Liver (tissue), 9 donors: Measurements from ENCODE around the gene TMCC2. TPM values are rescaled to one million over a fixed set of nuclear protein-coding genes. Genes with fewer than 3 reads are reported as not detected.

Experiments
- DNase-seq: peaks from one replicate; pipeline ENCODE4 v3.0.0-alpha.2; 2017; ENCODE audit warnings: low spot score
- H3K27ac ChIP-seq, 2 donors: one replicate each; pipeline ENCODE4 v1.7.0; 2013; ENCODE audit warnings: inconsistent platforms in 2 of 2, low read length in 2 of 2, control low read depth in 1 of 2, low read depth in 1 of 2, mild to moderate bottlenecking in 1 of 2
- H3K27me3 ChIP-seq, 4 donors: one replicate each; pipeline versions ENCODE4 v1.6.1 to v1.7.0; 2013; ENCODE audit warnings: low read length in 3 of 4, inconsistent platforms in 1 of 4, mild to moderate bottlenecking in 1 of 4, moderate library complexity in 1 of 4; ENCODE audit not compliant: control insufficient read depth in 4 of 4, insufficient read depth in 4 of 4
- H3K36me3 ChIP-seq, 4 donors: one replicate each; pipeline versions ENCODE4 v1.6.1 to v1.7.0; 2013; ENCODE audit warnings: low read length in 3 of 4, mild to moderate bottlenecking in 3 of 4, low read depth in 1 of 4, moderate library complexity in 1 of 4; ENCODE audit not compliant: control insufficient read depth in 4 of 4, insufficient read depth in 3 of 4
- H3K4me1 ChIP-seq, 4 donors: one replicate each; pipeline versions ENCODE4 v1.6.1 to v1.7.0; 2013; ENCODE audit warnings: low read length in 3 of 4, mild to moderate bottlenecking in 3 of 4, moderate library complexity in 1 of 4; ENCODE audit not compliant: control insufficient read depth in 4 of 4, insufficient read depth in 4 of 4
- H3K4me3 ChIP-seq, 3 donors: one replicate each; pipeline versions ENCODE4 v1.6.1 to v1.7.0; 2013; ENCODE audit warnings: low read length in 3 of 3, control low read depth in 1 of 3, low read depth in 1 of 3, mild to moderate bottlenecking in 1 of 3
- H3K9ac ChIP-seq, 2 donors: one replicate each; pipeline ENCODE4 v1.7.0; 2013; ENCODE audit warnings: low read length in 2 of 2, mild to moderate bottlenecking in 2 of 2, moderate library complexity in 2 of 2, control low read depth in 1 of 2, low read depth in 1 of 2
- H3K9me3 ChIP-seq, 4 donors: one replicate each; pipeline versions ENCODE4 v1.6.1 to v1.7.0; 2013; ENCODE audit warnings: low read length in 3 of 4; ENCODE audit not compliant: control insufficient read depth in 4 of 4
- ATF3 ChIP-seq: IDR thresholded peaks from 2 replicates; pipeline ENCODE4 v1.6.1; 2016; ENCODE audit warnings: antibody characterized with exemption
- EGR1 ChIP-seq, 2 donors: IDR thresholded peaks; 2 replicates each; pipeline ENCODE4 v1.6.1; 2016 to 2018; ENCODE audit warnings: antibody characterized with exemption in 2 of 2, low read depth in 2 of 2
- FOXA1 ChIP-seq: IDR thresholded peaks from 2 replicates; pipeline ENCODE4 v1.6.1; 2016; ENCODE audit warnings: antibody characterized with exemption
- FOXA2 ChIP-seq: IDR thresholded peaks from 2 replicates; pipeline ENCODE4 v1.6.1; 2016; ENCODE audit warnings: antibody characterized with exemption
- GABPA ChIP-seq, 2 donors: IDR thresholded peaks in 1 of 2; conservative IDR thresholded peaks in 1 of 2; 2 replicates each; pipeline ENCODE4 v1.6.1; 2016; ENCODE audit warnings: antibody characterized with exemption in 2 of 2, mild to moderate bottlenecking in 1 of 2, moderate library complexity in 1 of 2
- HNF4A ChIP-seq, 2 donors: conservative IDR thresholded peaks; 2 replicates each; pipeline ENCODE4 v1.6.1; 2016; ENCODE audit warnings: antibody characterized with exemption in 2 of 2, mild to moderate bottlenecking in 2 of 2
- HNF4G ChIP-seq: IDR thresholded peaks from 2 replicates; pipeline ENCODE4 v1.6.1; 2016; ENCODE audit warnings: antibody characterized with exemption
- JUND ChIP-seq, 2 donors: IDR thresholded peaks; 2 replicates each; pipeline ENCODE4 v1.6.1; 2016; ENCODE audit warnings: antibody characterized with exemption in 2 of 2
- MAX ChIP-seq: IDR thresholded peaks from 2 replicates; pipeline ENCODE4 v1.6.1; 2016; ENCODE audit warnings: antibody characterized with exemption
- NR2F2 ChIP-seq: IDR thresholded peaks from 2 replicates; pipeline ENCODE4 v1.6.1; 2016; ENCODE audit warnings: antibody characterized with exemption
- RAD21 ChIP-seq, 2 donors: IDR thresholded peaks; 2 replicates each; pipeline ENCODE4 v1.6.1; 2016; ENCODE audit warnings: antibody characterized with exemption in 2 of 2, mild to moderate bottlenecking in 2 of 2
- REST ChIP-seq: IDR thresholded peaks from 2 replicates; pipeline ENCODE4 v1.6.1; 2016; ENCODE audit warnings: antibody characterized with exemption, mild to moderate bottlenecking
- RXRA ChIP-seq, 2 donors: IDR thresholded peaks; 2 replicates each; pipeline ENCODE4 v1.6.1; 2017 to 2018; ENCODE audit warnings: antibody characterized with exemption in 2 of 2, mild to moderate bottlenecking in 1 of 2
- TAF1 ChIP-seq: conservative IDR thresholded peaks from 2 replicates; pipeline ENCODE4 v1.6.1; 2016; ENCODE audit warnings: antibody characterized with exemption, mild to moderate bottlenecking
- YY1 ChIP-seq: IDR thresholded peaks from 2 replicates; pipeline ENCODE4 v1.6.1; 2016; ENCODE audit warnings: antibody characterized with exemption, mild to moderate bottlenecking
- WGBS: extraction: QIAGEN DNeasy Blood & Tissue Kit; methylation state at CpG from one replicate; pipeline ENCODE4 v1.1.7; 2013; 5-methylcytosine and 5-hydroxymethylcytosine counted together
- polyA plus RNA-seq, 2 donors: library from polyadenylated mRNA; stranded (reverse) in 1 of 2; unstranded in 1 of 2; fragments of 200-250 nt in 1 of 2; fragments of >200 nt in 1 of 2; fragmentation: Nextera tagmentation in 1 of 2; extraction: Ambion mirVana in 1 of 2; gene quantifications; one replicate each; pipeline versions ENCODE4 v1.2.1 to v1.2.3, GENCODE V29; 2013 to 2015
- total RNA-seq, 2 donors: library from RNA; depleted of rRNA; stranded (reverse); fragments of >200 nt; gene quantifications; one replicate each; pipeline ENCODE4 v1.2.3, GENCODE V29; 2014
- TF ChIP-seq, protein P1 (sequence below): IDR thresholded peaks from 2 replicates; pipeline ENCODE4 v1.6.1; 2016; ENCODE audit warnings: antibody characterized with exemption
- TF ChIP-seq, protein P2 (sequence below): fragments of 150-350 bp; IDR thresholded peaks from 2 replicates; pipeline ENCODE4 v1.5.1; 2017; ENCODE audit warnings: improper control_type of control experiment, low read depth, low read length; ENCODE audit not compliant: missing input control
- donor health status: healthy.
- donor health status: healthy.
- donor health status: healthy.
- donor health status: healthy.
- donor health status: healthy.

The TMCC2 gene
- total and polyA plus RNA-seq, 4 donors: 0.06 to 452 (median 0.21) TPM

- Histone ChIP-seq H3K27ac (no peak overlapping the region), H3K9me3 (no peaks in the 10 kb centered on the region), H3K36me3 (no peaks in the 10 kb centered on the region), H3K27me3 (no peaks in the 10 kb centered on the region), H3K4me3 (no peak overlapping the region), H3K9ac (no peak overlapping the region), H3K4me1 (peaks cover 0 to 5% (median 0%) of the 10 kb centered on the region in 4 donors)
- no peak for TF ChIP-seq EGR1 (IDR thresholded peaks at IDR 0.05; ENCODE audit: low read depth in 2 of 2)
- TF ChIP-seq FOXA1: no peak
- TF ChIP-seq, protein P1, sequence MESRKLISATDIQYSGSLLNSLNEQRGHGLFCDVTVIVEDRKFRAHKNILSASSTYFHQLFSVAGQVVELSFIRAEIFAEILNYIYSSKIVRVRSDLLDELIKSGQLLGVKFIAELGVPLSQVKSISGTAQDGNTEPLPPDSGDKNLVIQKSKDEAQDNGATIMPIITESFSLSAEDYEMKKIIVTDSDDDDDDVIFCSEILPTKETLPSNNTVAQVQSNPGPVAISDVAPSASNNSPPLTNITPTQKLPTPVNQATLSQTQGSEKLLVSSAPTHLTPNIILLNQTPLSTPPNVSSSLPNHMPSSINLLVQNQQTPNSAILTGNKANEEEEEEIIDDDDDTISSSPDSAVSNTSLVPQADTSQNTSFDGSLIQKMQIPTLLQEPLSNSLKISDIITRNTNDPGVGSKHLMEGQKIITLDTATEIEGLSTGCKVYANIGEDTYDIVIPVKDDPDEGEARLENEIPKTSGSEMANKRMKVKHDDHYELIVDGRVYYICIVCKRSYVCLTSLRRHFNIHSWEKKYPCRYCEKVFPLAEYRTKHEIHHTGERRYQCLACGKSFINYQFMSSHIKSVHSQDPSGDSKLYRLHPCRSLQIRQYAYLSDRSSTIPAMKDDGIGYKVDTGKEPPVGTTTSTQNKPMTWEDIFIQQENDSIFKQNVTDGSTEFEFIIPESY: no peak
- no peak for TF ChIP-seq YY1
- no peak for TF ChIP-seq FOXA2
- TF ChIP-seq TAF1: no peak
- TF ChIP-seq ATF3: no peak
- no peak for TF ChIP-seq RAD21 (IDR thresholded peaks at IDR 0.05)
- TF ChIP-seq RXRA (IDR thresholded peaks at IDR 0.05): no peak
- TF ChIP-seq JUND (IDR thresholded peaks at IDR 0.05): no peak
- no peak for TF ChIP-seq MAX
- no peak for TF ChIP-seq HNF4A (conservative IDR thresholded peaks at IDR 0.05)
- peak; percentile 62 for DNase-seq
- WGBS: 73% methylated on average over 12 of the region's 12 CpGs
Observed at GRCh38 chr1:205237526-205238484, 10.1 kb downstream of the TMCC2 start.

GRCh38 chr1:205239078-205239477 is 11.3 kb downstream of the TMCC2 start:
- H3K4me3 ChIP-seq: no peak overlapping the region
- TF ChIP-seq FOXA2 (no peak), RXRA (IDR thresholded peaks at IDR 0.05) (no peak), REST (no peak), YY1 (no peak), MAX (no peak), EGR1 (IDR thresholded peaks at IDR 0.05; ENCODE audit: low read depth in 2 of 2) (no peak), HNF4G (no peak), ATF3 (no peak), RAD21 (IDR thresholded peaks at IDR 0.05) (no peak), FOXA1 (no peak), GABPA (IDR thresholded peaks at IDR 0.05 in 1 of 2, conservative IDR thresholded peaks at IDR 0.05 in 1 of 2) (no peak), NR2F2 (no peak), TAF1 (no peak), HNF4A (conservative IDR thresholded peaks at IDR 0.05) (no peak)
- TF ChIP-seq, protein P2, sequence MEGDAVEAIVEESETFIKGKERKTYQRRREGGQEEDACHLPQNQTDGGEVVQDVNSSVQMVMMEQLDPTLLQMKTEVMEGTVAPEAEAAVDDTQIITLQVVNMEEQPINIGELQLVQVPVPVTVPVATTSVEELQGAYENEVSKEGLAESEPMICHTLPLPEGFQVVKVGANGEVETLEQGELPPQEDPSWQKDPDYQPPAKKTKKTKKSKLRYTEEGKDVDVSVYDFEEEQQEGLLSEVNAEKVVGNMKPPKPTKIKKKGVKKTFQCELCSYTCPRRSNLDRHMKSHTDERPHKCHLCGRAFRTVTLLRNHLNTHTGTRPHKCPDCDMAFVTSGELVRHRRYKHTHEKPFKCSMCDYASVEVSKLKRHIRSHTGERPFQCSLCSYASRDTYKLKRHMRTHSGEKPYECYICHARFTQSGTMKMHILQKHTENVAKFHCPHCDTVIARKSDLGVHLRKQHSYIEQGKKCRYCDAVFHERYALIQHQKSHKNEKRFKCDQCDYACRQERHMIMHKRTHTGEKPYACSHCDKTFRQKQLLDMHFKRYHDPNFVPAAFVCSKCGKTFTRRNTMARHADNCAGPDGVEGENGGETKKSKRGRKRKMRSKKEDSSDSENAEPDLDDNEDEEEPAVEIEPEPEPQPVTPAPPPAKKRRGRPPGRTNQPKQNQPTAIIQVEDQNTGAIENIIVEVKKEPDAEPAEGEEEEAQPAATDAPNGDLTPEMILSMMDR: no peak
- no peaks in the 10 kb centered on the region for H3K36me3 ChIP-seq
- H3K4me1 ChIP-seq: peaks cover 0 to 5% (median 0%) of the 10 kb centered on the region in 4 donors
- no peak overlapping the region for H3K27ac ChIP-seq
- H3K9me3 ChIP-seq: no peaks in the 10 kb centered on the region
- H3K9ac ChIP-seq: no peak overlapping the region
- peak; percentile 32 for DNase-seq
- H3K27me3 ChIP-seq: no peaks in the 10 kb centered on the region
- 88% methylated on average over 3 of the region's 3 CpGs for WGBS
